ENCODE results near the gene VAV3. TPM values are rescaled to one million over a fixed set of nuclear protein-coding genes. Genes with fewer than 3 reads are reported as not detected.

Gene VAV3
- total RNA-seq, 2 experiments from 2014 or later: 3.9 to 4.6 TPM

GRCh38 chr1:107574044-107574443 is 390.9 kb downstream of the VAV3 start:
- Mint-ChIP-seq H3K9me3 (no peaks in the 10 kb centered on the region), H3K4me3 (no peak overlapping the region), H3K27ac (no peak overlapping the region), H3K4me1 (no peaks in the 10 kb centered on the region), H3K36me3 (peaks cover 7% of the 10 kb centered on the region), H3K27me3 (no peaks in the 10 kb centered on the region)
- no peak for DNase-seq

- Mint-ChIP-seq H3K4me3 (no peak overlapping the region), H3K27me3 (no peaks in the 10 kb centered on the region), H3K36me3 (peaks cover 7% of the 10 kb centered on the region), H3K4me1 (no peaks in the 10 kb centered on the region), H3K9me3 (no peaks in the 10 kb centered on the region), H3K27ac (no peak overlapping the region)
- DNase-seq: no peak
These were observed 392.2 kb downstream of the VAV3 start for GRCh38 chr1:107572674-107573211.

- H3K9me3 Mint-ChIP-seq: no peaks in the 10 kb centered on the region
- no peaks in the 10 kb centered on the region for H3K27me3 Mint-ChIP-seq
- no peak overlapping the region for H3K4me3 Mint-ChIP-seq
- H3K4me1 Mint-ChIP-seq: no peaks in the 10 kb centered on the region
- H3K36me3 Mint-ChIP-seq: peaks cover 7% of the 10 kb centered on the region
- DNase-seq: no peak
- H3K27ac Mint-ChIP-seq: no peak overlapping the region
These were observed 394.2 kb downstream of the VAV3 start for GRCh38 chr1:107570768-107571167.

- Mint-ChIP-seq H3K27ac (no peak overlapping the region), H3K9me3 (no peaks in the 10 kb centered on the region), H3K4me1 (no peaks in the 10 kb centered on the region), H3K4me3 (no peak overlapping the region), H3K36me3 (no peaks in the 10 kb centered on the region), H3K27me3 (no peaks in the 10 kb centered on the region)
- no peak for DNase-seq
These were observed 401.5 kb downstream of the VAV3 start for GRCh38 chr1:107563441-107563840.

GRCh38 chr1:107559881-107560280 is 405.1 kb downstream of the VAV3 start:
- no peaks in the 10 kb centered on the region for H3K4me1 Mint-ChIP-seq
- no peaks in the 10 kb centered on the region for H3K9me3 Mint-ChIP-seq
- no peak overlapping the region for H3K4me3 Mint-ChIP-seq
- no peaks in the 10 kb centered on the region for H3K27me3 Mint-ChIP-seq
- DNase-seq: no peak
- H3K36me3 Mint-ChIP-seq: no peaks in the 10 kb centered on the region
- no peak overlapping the region for H3K27ac Mint-ChIP-seq

GRCh38 chr1:107557095-107557494 is 407.9 kb downstream of the VAV3 start:
- Mint-ChIP-seq H3K27ac (no peak overlapping the region), H3K9me3 (no peaks in the 10 kb centered on the region), H3K4me3 (no peak overlapping the region), H3K36me3 (no peaks in the 10 kb centered on the region), H3K4me1 (no peaks in the 10 kb centered on the region), H3K27me3 (no peaks in the 10 kb centered on the region)
- DNase-seq: no peak

GRCh38 chr1:107555578-107555977 is 409.4 kb downstream of the VAV3 start:
- no peaks in the 10 kb centered on the region for H3K36me3 Mint-ChIP-seq
- no peak overlapping the region for H3K27ac Mint-ChIP-seq
- H3K9me3 Mint-ChIP-seq: no peaks in the 10 kb centered on the region
- no peaks in the 10 kb centered on the region for H3K4me1 Mint-ChIP-seq
- no peak for DNase-seq
- H3K4me3 Mint-ChIP-seq: no peak overlapping the region
- H3K27me3 Mint-ChIP-seq: no peaks in the 10 kb centered on the region

GRCh38 chr1:107552781-107553180 is 412.2 kb downstream of the VAV3 start:
- no peak for DNase-seq
- H3K27ac Mint-ChIP-seq: no peak overlapping the region
- no peaks in the 10 kb centered on the region for H3K27me3 Mint-ChIP-seq
- no peaks in the 10 kb centered on the region for H3K36me3 Mint-ChIP-seq
- no peaks in the 10 kb centered on the region for H3K4me1 Mint-ChIP-seq
- H3K9me3 Mint-ChIP-seq: no peaks in the 10 kb centered on the region
- no peak overlapping the region for H3K4me3 Mint-ChIP-seq

- DNase-seq: no peak
- H3K9me3 Mint-ChIP-seq: no peaks in the 10 kb centered on the region
- no peak overlapping the region for H3K4me3 Mint-ChIP-seq
- H3K4me1 Mint-ChIP-seq: no peaks in the 10 kb centered on the region
- no peaks in the 10 kb centered on the region for H3K36me3 Mint-ChIP-seq
- no peaks in the 10 kb centered on the region for H3K27me3 Mint-ChIP-seq
- H3K27ac Mint-ChIP-seq: no peak overlapping the region
These were observed 413.5 kb downstream of the VAV3 start for GRCh38 chr1:107551456-107551855.

- no peaks in the 10 kb centered on the region for H3K27me3 Mint-ChIP-seq
- no peaks in the 10 kb centered on the region for H3K36me3 Mint-ChIP-seq
- no peak overlapping the region for H3K27ac Mint-ChIP-seq
- H3K9me3 Mint-ChIP-seq: no peaks in the 10 kb centered on the region
- H3K4me1 Mint-ChIP-seq: no peaks in the 10 kb centered on the region
- DNase-seq: no peak
- no peak overlapping the region for H3K4me3 Mint-ChIP-seq
These were observed 414.6 kb downstream of the VAV3 start for GRCh38 chr1:107550358-107550757.

GRCh38 chr1:107549152-107549810 is 415.7 kb downstream of the VAV3 start:
- Mint-ChIP-seq H3K4me1 (no peaks in the 10 kb centered on the region), H3K36me3 (no peaks in the 10 kb centered on the region), H3K4me3 (no peak overlapping the region), H3K27me3 (no peaks in the 10 kb centered on the region), H3K9me3 (no peaks in the 10 kb centered on the region), H3K27ac (no peak overlapping the region)
- no peak for DNase-seq

GRCh38 chr1:107548276-107548675 is 416.7 kb downstream of the VAV3 start:
- Mint-ChIP-seq H3K27me3 (no peaks in the 10 kb centered on the region), H3K9me3 (no peaks in the 10 kb centered on the region), H3K4me3 (no peak overlapping the region), H3K4me1 (no peaks in the 10 kb centered on the region), H3K27ac (no peak overlapping the region), H3K36me3 (no peaks in the 10 kb centered on the region)
- no peak for DNase-seq

- Mint-ChIP-seq H3K9me3 (no peaks in the 10 kb centered on the region), H3K4me3 (no peak overlapping the region), H3K36me3 (no peaks in the 10 kb centered on the region), H3K27ac (no peak overlapping the region), H3K4me1 (no peaks in the 10 kb centered on the region), H3K27me3 (no peaks in the 10 kb centered on the region)
- no peak for DNase-seq
These were observed 417.4 kb downstream of the VAV3 start for GRCh38 chr1:107547363-107548155.

GRCh38 chr1:107546576-107546975 is 418.4 kb downstream of the VAV3 start:
- Mint-ChIP-seq H3K27ac (no peak overlapping the region), H3K27me3 (no peaks in the 10 kb centered on the region), H3K4me1 (no peaks in the 10 kb centered on the region), H3K4me3 (no peak overlapping the region), H3K9me3 (no peaks in the 10 kb centered on the region), H3K36me3 (no peaks in the 10 kb centered on the region)
- DNase-seq: no peak

- Mint-ChIP-seq H3K4me3 (no peak overlapping the region), H3K36me3 (no peaks in the 10 kb centered on the region), H3K9me3 (no peaks in the 10 kb centered on the region), H3K4me1 (no peaks in the 10 kb centered on the region), H3K27me3 (no peaks in the 10 kb centered on the region), H3K27ac (no peak overlapping the region)
- no peak for DNase-seq
These were observed 419.1 kb downstream of the VAV3 start for GRCh38 chr1:107545879-107546278.

Measured in activated naive CD8-positive, alpha-beta T cell treated with anti-CD3 and anti-CD28 coated beads for 36 hours (primary cell).